ENCODE results near the gene DGAT2. TPM values are rescaled to one million over a fixed set of nuclear protein-coding genes. Genes with fewer than 3 reads are reported as not detected.

DGAT2 gene
- polyA plus RNA-seq, 1 donor (not counting 4 experiments of a cell fraction or from before 2014, with no cell fraction given), result 1.8 TPM

GRCh38 chr11:75722669-75723042 is 45.9 kb upstream of the DGAT2 start:
- H3K36me3 ChIP-seq (ENCODE audit: control insufficient read depth in 2 of 2, extremely low read depth in 1 of 2, insufficient read depth in 2 of 2, low read length in 2 of 2), result no peaks in the 10 kb centered on the region
- H4K20me1 ChIP-seq (ENCODE audit: control insufficient read depth, extremely low read depth, insufficient read depth, low read length), result no peaks in the 10 kb centered on the region
- no peak overlapping the region for H3K4me3 ChIP-seq (ENCODE audit: control insufficient read depth in 2 of 3, extremely low read depth in 1 of 3, insufficient read depth in 2 of 3, low read depth in 1 of 3, low read length in 3 of 3)
- H3K4me2 ChIP-seq (ENCODE audit: control insufficient read depth, extremely low read depth, insufficient read depth, low read depth, low read length), result no peak overlapping the region
- H3K9me1 ChIP-seq (ENCODE audit: control insufficient read depth, extremely low read depth, insufficient read depth, low read length), result no peaks in the 10 kb centered on the region
- FAIRE-seq, result no peak
- no peaks in the 10 kb centered on the region for H3K79me2 ChIP-seq (ENCODE audit: control insufficient read depth, insufficient read depth, low read length)
- H3K27ac ChIP-seq (ENCODE audit: control insufficient read depth, insufficient read depth, low read length), result no peak overlapping the region
- H3K9ac ChIP-seq (ENCODE audit: control insufficient read depth, extremely low read depth, insufficient read depth, low read length), result no peak overlapping the region
- peaks cover 8% of the 10 kb centered on the region for H3K4me1 ChIP-seq (ENCODE audit: control insufficient read depth, extremely low read depth, insufficient read depth, low read length)
- H2AFZ ChIP-seq (ENCODE audit: control insufficient read depth, low read length), result no peak overlapping the region
- dilution Hi-C loops (cut with MboI; ENCODE audit: extremely low pct_ligation_motif_present, low sequenced_read_pairs), result no loop called here
- H3K9me3 ChIP-seq (ENCODE audit: control insufficient read depth, low read depth, low read length), result no peaks in the 10 kb centered on the region
- DNase-seq (ENCODE audit: low read depth, low spot score), result no peak
- no peak for TF ChIP-seq CTCF (optimal IDR thresholded peaks at IDR 0.05 in 1 of 3, IDR thresholded peaks at IDR 0.05 in 1 of 3, conservative IDR thresholded peaks at IDR 0.05 in 1 of 3; ENCODE audit: extremely low read depth in 1 of 3, insufficient read depth in 2 of 3, low read length in 3 of 3)
- no peak for TF ChIP-seq EZH2 (IDR thresholded peaks at IDR 0.05; ENCODE audit: low read length)
- H3K27me3 ChIP-seq (ENCODE audit: control insufficient read depth, extremely low read depth, insufficient read depth, low read length), result peaks cover 8% of the 10 kb centered on the region

GRCh38 chr11:75725547-75726320 is 42.8 kb upstream of the DGAT2 start:
- no peaks in the 10 kb centered on the region for H4K20me1 ChIP-seq (ENCODE audit: control insufficient read depth, extremely low read depth, insufficient read depth, low read length)
- peaks cover 8% of the 10 kb centered on the region for H3K4me1 ChIP-seq (ENCODE audit: control insufficient read depth, extremely low read depth, insufficient read depth, low read length)
- no peak overlapping the region for H3K27ac ChIP-seq (ENCODE audit: control insufficient read depth, insufficient read depth, low read length)
- no peaks in the 10 kb centered on the region for H3K9me3 ChIP-seq (ENCODE audit: control insufficient read depth, low read depth, low read length)
- no peaks in the 10 kb centered on the region for H3K79me2 ChIP-seq (ENCODE audit: control insufficient read depth, insufficient read depth, low read length)
- H3K9ac ChIP-seq (ENCODE audit: control insufficient read depth, extremely low read depth, insufficient read depth, low read length), result no peak overlapping the region
- no peaks in the 10 kb centered on the region for H3K36me3 ChIP-seq (ENCODE audit: control insufficient read depth in 2 of 2, extremely low read depth in 1 of 2, insufficient read depth in 2 of 2, low read length in 2 of 2)
- no peaks in the 10 kb centered on the region for H3K27me3 ChIP-seq (ENCODE audit: control insufficient read depth, extremely low read depth, insufficient read depth, low read length)
- no peaks in the 10 kb centered on the region for H3K9me1 ChIP-seq (ENCODE audit: control insufficient read depth, extremely low read depth, insufficient read depth, low read length)
- DNase-seq (ENCODE audit: low read depth, low spot score) (no peak), FAIRE-seq (no peak)
- no peak overlapping the region for H3K4me3 ChIP-seq (ENCODE audit: control insufficient read depth in 2 of 3, extremely low read depth in 1 of 3, insufficient read depth in 2 of 3, low read depth in 1 of 3, low read length in 3 of 3)
- TF ChIP-seq EZH2 (IDR thresholded peaks at IDR 0.05; ENCODE audit: low read length) (no peak), CTCF (optimal IDR thresholded peaks at IDR 0.05 in 1 of 3, IDR thresholded peaks at IDR 0.05 in 1 of 3, conservative IDR thresholded peaks at IDR 0.05 in 1 of 3; ENCODE audit: extremely low read depth in 1 of 3, insufficient read depth in 2 of 3, low read length in 3 of 3) (no peak)
- H2AFZ ChIP-seq (ENCODE audit: control insufficient read depth, low read length), result no peak overlapping the region
- dilution Hi-C loops (cut with MboI; ENCODE audit: extremely low pct_ligation_motif_present, low sequenced_read_pairs), result no loop called here
- no peak overlapping the region for H3K4me2 ChIP-seq (ENCODE audit: control insufficient read depth, extremely low read depth, insufficient read depth, low read depth, low read length)
